Measurements from ENCODE around the gene ALG14. TPM values are rescaled to one million over a fixed set of nuclear protein-coding genes. Genes with fewer than 3 reads are reported as not detected.
"Not testable (repeated sequence)": the region's sequence is repeated elsewhere in the genome, so short reads cannot be mapped to it uniquely, and the experiment has no call there.

Gene ALG14
- total RNA-seq, 1 donor from 2014 or later = 3.7 TPM

GRCh38 chr1:94961988-94962387 lies 110.8 kb downstream of the ALG14 start:
- DNase-seq (ENCODE audit: low spot score in 2 of 2) (no peak), FAIRE-seq (no peak)

GRCh38 chr1:94961582-94961981 lies 111.2 kb downstream of the ALG14 start:
- no peak for DNase-seq (ENCODE audit: low spot score in 2 of 2)
- FAIRE-seq = no peak

GRCh38 chr1:94958081-94958480 lies 114.7 kb downstream of the ALG14 start:
- DNase-seq (ENCODE audit: low spot score in 2 of 2) (no peak), FAIRE-seq (no peak)

GRCh38 chr1:94955767-94956632 lies 116.8 kb downstream of the ALG14 start:
- DNase-seq (ENCODE audit: low spot score in 2 of 2) (no peak), FAIRE-seq (no peak)

GRCh38 chr1:94954263-94955220 lies 118.2 kb downstream of the ALG14 start:
- FAIRE-seq (no peak), DNase-seq (ENCODE audit: low spot score in 2 of 2) (no peak)

GRCh38 chr1:94953746-94954145 lies 119.0 kb downstream of the ALG14 start:
- FAIRE-seq = no peak
- DNase-seq (ENCODE audit: low spot score in 2 of 2) = no peak

- FAIRE-seq (no peak), DNase-seq (ENCODE audit: low spot score in 2 of 2) (no peak)
These were observed 119.6 kb downstream of the ALG14 start for GRCh38 chr1:94953107-94953506.

- no peak for DNase-seq (ENCODE audit: low spot score in 2 of 2)
- no peak for FAIRE-seq
These were observed 120.2 kb downstream of the ALG14 start for GRCh38 chr1:94952539-94952938.

- FAIRE-seq (no peak), DNase-seq (ENCODE audit: low spot score in 2 of 2) (no peak)
These were observed 121.1 kb downstream of the ALG14 start for GRCh38 chr1:94951509-94952208.

- DNase-seq (ENCODE audit: low spot score in 2 of 2) (no peak), FAIRE-seq (no peak)
These were observed 121.7 kb downstream of the ALG14 start for GRCh38 chr1:94951046-94951445.

- no peak for DNase-seq (ENCODE audit: low spot score in 2 of 2)
- FAIRE-seq = no peak
These were observed 122.8 kb downstream of the ALG14 start for GRCh38 chr1:94949681-94950661.

GRCh38 chr1:94947437-94947836 lies 125.3 kb downstream of the ALG14 start:
- DNase-seq (ENCODE audit: low spot score in 2 of 2) (no peak), FAIRE-seq (no peak)

- FAIRE-seq = no peak
- no peak for DNase-seq (ENCODE audit: low spot score in 2 of 2)
These were observed 125.9 kb downstream of the ALG14 start for GRCh38 chr1:94946886-94947285.

- DNase-seq (ENCODE audit: low spot score in 2 of 2) (no peak), FAIRE-seq (no peak)
These were observed 130.3 kb downstream of the ALG14 start for GRCh38 chr1:94942171-94943128.

- FAIRE-seq; DNase-seq (ENCODE audit: low spot score in 2 of 2): not testable (repeated sequence)
These were observed 131.3 kb downstream of the ALG14 start for GRCh38 chr1:94941480-94941879.

GRCh38 chr1:94940738-94941137 lies 132.0 kb downstream of the ALG14 start:
- FAIRE-seq (no peak), DNase-seq (ENCODE audit: low spot score in 2 of 2) (no peak)

GRCh38 chr1:94937820-94938219 lies 134.9 kb downstream of the ALG14 start:
- DNase-seq (ENCODE audit: low spot score in 2 of 2) = no peak
- FAIRE-seq = no peak

- FAIRE-seq = no peak
These were observed 135.7 kb downstream of the ALG14 start for GRCh38 chr1:94936861-94937620.

More at GRCh38 chr1:94936861-94937620, 135.7 kb downstream of the ALG14 start:
- DNase-seq (ENCODE audit: low spot score in 2 of 2) = no peak
